Peyer's patch (tissue), 4 donors: Measurements from ENCODE around the gene HSPB8.

Source experiments
- POLR2A ChIP-seq, 2 donors: fragments of 450-650 bp; IDR thresholded peaks; one replicate each; pipeline ENCODE4 v1.5.1; 2017; ENCODE audit warnings: antibody characterized with exemption in 2 of 2, mild to moderate bottlenecking in 2 of 2, moderate library complexity in 2 of 2
- TF ChIP-seq, protein P1 (sequence below), 6 experiments: fragments of 450-650 bp in 4 of 6; fragments of 200-600 bp in 2 of 6; sonication (generic) in 1 of 6; IDR thresholded peaks; one replicate each; pipeline ENCODE4 v1.5.1; 2017 to 2019; ENCODE audit warnings: antibody characterized with exemption in 6 of 6, mild to moderate bottlenecking in 3 of 6, moderate library complexity in 1 of 6

DNA sequence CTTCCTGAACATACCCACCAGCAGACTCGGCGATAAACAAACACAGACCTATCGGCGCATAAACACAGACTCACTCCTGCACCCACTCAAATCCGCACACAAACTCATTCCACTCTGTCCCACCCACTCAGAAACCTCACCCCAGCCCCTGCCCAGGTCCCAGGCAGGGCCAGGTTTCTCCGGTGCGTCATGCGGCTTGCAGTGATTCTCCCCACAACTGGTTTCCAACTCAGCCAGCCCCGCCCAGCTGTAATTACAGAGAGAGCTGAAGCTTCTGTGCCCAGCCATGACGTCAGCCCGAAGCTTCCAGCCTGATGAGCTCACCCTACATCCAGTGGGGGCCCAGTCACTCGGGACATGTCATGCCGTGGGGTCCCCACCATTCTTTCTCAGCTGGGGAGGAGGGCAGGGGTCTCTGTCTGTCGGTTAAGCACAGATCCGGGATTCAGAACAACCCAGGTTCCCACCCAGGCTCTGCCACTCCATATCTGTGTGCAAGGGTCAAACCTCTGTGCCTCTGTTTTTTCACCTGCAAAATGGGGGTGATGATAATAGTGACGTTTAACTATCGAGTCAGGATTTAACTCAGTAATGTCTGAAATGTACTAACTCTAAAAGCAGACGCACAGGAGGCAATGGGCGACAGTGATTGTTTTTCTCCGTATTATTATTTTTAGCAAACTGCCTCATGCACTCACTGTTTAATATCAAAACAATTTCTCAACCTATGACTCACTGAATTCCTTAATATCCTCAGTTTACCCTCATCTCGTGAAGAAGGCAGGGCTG, 2.3 kb upstream of the HSPB8 start:
- no peak for TF ChIP-seq POLR2A (IDR thresholded peaks at IDR 0.05)
- TF ChIP-seq, protein P1, sequence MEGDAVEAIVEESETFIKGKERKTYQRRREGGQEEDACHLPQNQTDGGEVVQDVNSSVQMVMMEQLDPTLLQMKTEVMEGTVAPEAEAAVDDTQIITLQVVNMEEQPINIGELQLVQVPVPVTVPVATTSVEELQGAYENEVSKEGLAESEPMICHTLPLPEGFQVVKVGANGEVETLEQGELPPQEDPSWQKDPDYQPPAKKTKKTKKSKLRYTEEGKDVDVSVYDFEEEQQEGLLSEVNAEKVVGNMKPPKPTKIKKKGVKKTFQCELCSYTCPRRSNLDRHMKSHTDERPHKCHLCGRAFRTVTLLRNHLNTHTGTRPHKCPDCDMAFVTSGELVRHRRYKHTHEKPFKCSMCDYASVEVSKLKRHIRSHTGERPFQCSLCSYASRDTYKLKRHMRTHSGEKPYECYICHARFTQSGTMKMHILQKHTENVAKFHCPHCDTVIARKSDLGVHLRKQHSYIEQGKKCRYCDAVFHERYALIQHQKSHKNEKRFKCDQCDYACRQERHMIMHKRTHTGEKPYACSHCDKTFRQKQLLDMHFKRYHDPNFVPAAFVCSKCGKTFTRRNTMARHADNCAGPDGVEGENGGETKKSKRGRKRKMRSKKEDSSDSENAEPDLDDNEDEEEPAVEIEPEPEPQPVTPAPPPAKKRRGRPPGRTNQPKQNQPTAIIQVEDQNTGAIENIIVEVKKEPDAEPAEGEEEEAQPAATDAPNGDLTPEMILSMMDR (IDR thresholded peaks at IDR 0.05), result no peak
